Measurements from ENCODE around the gene RNASEL. TPM values are rescaled to one million over a fixed set of nuclear protein-coding genes. Genes with fewer than 3 reads are reported as not detected.
A peak's percentile ranks its signal among the peaks of the same experiment; 100 is the strongest.

RNASEL gene
- total and polyA plus RNA-seq, 2 donors (not counting 1 experiment from before 2014, with no cell fraction given) = 6.1 to 9.6 TPM

GRCh38 chr1:182575540-182576149 lies 13.4 kb downstream of the RNASEL start:
- H2AFZ ChIP-seq (ENCODE audit: low read length) = no peak overlapping the region
- H3K4me2 ChIP-seq (ENCODE audit: extremely low read depth, insufficient read depth, low read length) = peak overlapping the region; percentile 20
- no peak overlapping the region for H3K9ac ChIP-seq (ENCODE audit: insufficient read depth, low read length)
- no peaks in the 10 kb centered on the region for H4K20me1 ChIP-seq (ENCODE audit: control insufficient read depth, extremely low read depth, insufficient read depth, low read length)
- peak; percentile 72 for DNase-seq (ENCODE audit: low read depth in 2 of 2)
- H3K27me3 ChIP-seq (ENCODE audit: control insufficient read depth, insufficient read depth, low read length) = no peaks in the 10 kb centered on the region
- no peak overlapping the region for H3K27ac ChIP-seq (ENCODE audit: insufficient read depth, low read length)
- H3K79me2 ChIP-seq (ENCODE audit: control insufficient read depth, insufficient read depth, low read length) = no peaks in the 10 kb centered on the region
- H3K36me3 ChIP-seq (ENCODE audit: control insufficient read depth, insufficient read depth, low read length) = no peaks in the 10 kb centered on the region
- H3K9me3 ChIP-seq (ENCODE audit: control insufficient read depth, insufficient read depth, low read depth, low read length) = no peaks in the 10 kb centered on the region
- no peak overlapping the region for H3K4me3 ChIP-seq (replicated peaks in 1 of 4; ENCODE audit: control extremely low read depth in 1 of 4, insufficient read depth in 1 of 4, low read depth in 3 of 4, low read length in 4 of 4)
- peaks cover 3% of the 10 kb centered on the region for H3K4me1 ChIP-seq (ENCODE audit: control insufficient read depth, extremely low read depth, insufficient read depth, low read length)
- TF ChIP-seq EZH2 (IDR thresholded peaks at IDR 0.05; ENCODE audit: low read length, missing control alignments) (no peak), CTCF (conservative IDR thresholded peaks at IDR 0.05 in 1 of 2, IDR thresholded peaks at IDR 0.05 in 1 of 2; ENCODE audit: low read depth in 1 of 2, low read length in 2 of 2) (no peak)

- no peak for DNase-seq (ENCODE audit: low read depth in 2 of 2)
- Histone ChIP-seq H4K20me1 (ENCODE audit: control insufficient read depth, extremely low read depth, insufficient read depth, low read length) (no peaks in the 10 kb centered on the region), H3K27me3 (ENCODE audit: control insufficient read depth, insufficient read depth, low read length) (no peaks in the 10 kb centered on the region), H3K9me3 (ENCODE audit: control insufficient read depth, insufficient read depth, low read depth, low read length) (no peaks in the 10 kb centered on the region), H3K27ac (ENCODE audit: insufficient read depth, low read length) (no peak overlapping the region), H3K79me2 (ENCODE audit: control insufficient read depth, insufficient read depth, low read length) (no peaks in the 10 kb centered on the region), H3K4me3 (replicated peaks in 1 of 4; ENCODE audit: control extremely low read depth in 1 of 4, insufficient read depth in 1 of 4, low read depth in 3 of 4, low read length in 4 of 4) (no peak overlapping the region), H3K4me2 (ENCODE audit: extremely low read depth, insufficient read depth, low read length) (no peak overlapping the region), H3K36me3 (ENCODE audit: control insufficient read depth, insufficient read depth, low read length) (no peaks in the 10 kb centered on the region), H3K9ac (ENCODE audit: insufficient read depth, low read length) (no peak overlapping the region), H2AFZ (ENCODE audit: low read length) (no peak overlapping the region), H3K4me1 (ENCODE audit: control insufficient read depth, extremely low read depth, insufficient read depth, low read length) (peaks cover 3% of the 10 kb centered on the region)
- TF ChIP-seq EZH2 (IDR thresholded peaks at IDR 0.05; ENCODE audit: low read length, missing control alignments) = no peak
- no peak for TF ChIP-seq CTCF (conservative IDR thresholded peaks at IDR 0.05 in 1 of 2, IDR thresholded peaks at IDR 0.05 in 1 of 2; ENCODE audit: low read depth in 1 of 2, low read length in 2 of 2)
These were observed 14.9 kb downstream of the RNASEL start for GRCh38 chr1:182574156-182574555.

GRCh38 chr1:182570611-182570970 lies 18.5 kb downstream of the RNASEL start:
- Histone ChIP-seq H3K27me3 (ENCODE audit: control insufficient read depth, insufficient read depth, low read length) (no peaks in the 10 kb centered on the region), H3K4me2 (ENCODE audit: extremely low read depth, insufficient read depth, low read length) (no peak overlapping the region), H3K4me1 (ENCODE audit: control insufficient read depth, extremely low read depth, insufficient read depth, low read length) (no peaks in the 10 kb centered on the region), H3K79me2 (ENCODE audit: control insufficient read depth, insufficient read depth, low read length) (no peaks in the 10 kb centered on the region), H3K9me3 (ENCODE audit: control insufficient read depth, insufficient read depth, low read depth, low read length) (no peaks in the 10 kb centered on the region), H3K4me3 (replicated peaks in 1 of 4; ENCODE audit: control extremely low read depth in 1 of 4, insufficient read depth in 1 of 4, low read depth in 3 of 4, low read length in 4 of 4) (no peak overlapping the region), H3K27ac (ENCODE audit: insufficient read depth, low read length) (no peak overlapping the region), H3K9ac (ENCODE audit: insufficient read depth, low read length) (no peak overlapping the region), H3K36me3 (ENCODE audit: control insufficient read depth, insufficient read depth, low read length) (no peaks in the 10 kb centered on the region), H4K20me1 (ENCODE audit: control insufficient read depth, extremely low read depth, insufficient read depth, low read length) (no peaks in the 10 kb centered on the region), H2AFZ (ENCODE audit: low read length) (no peak overlapping the region)
- TF ChIP-seq CTCF (conservative IDR thresholded peaks at IDR 0.05 in 1 of 2, IDR thresholded peaks at IDR 0.05 in 1 of 2; ENCODE audit: low read depth in 1 of 2, low read length in 2 of 2) (no peak), EZH2 (IDR thresholded peaks at IDR 0.05; ENCODE audit: low read length, missing control alignments) (no peak)
- DNase-seq (ENCODE audit: low read depth in 2 of 2) = no peak

Measured in fibroblast of lung (primary cell).